WTC11 (cell line): ENCODE measurements around the gene SMPX. TPM values are rescaled to one million over a fixed set of nuclear protein-coding genes. Genes with fewer than 3 reads are reported as not detected.
A peak's percentile ranks its signal among the peaks of the same experiment; 100 is the strongest.

Experiments
- ATAC-seq: fragments of 200-7000 bp; cut with Tn5 transposase; 2 replicates; pipeline ENCODE4 v1.10.0; 2021; ENCODE audit warnings: mild to moderate bottlenecking, moderate library complexity
- Bru-seq: library from RNA; stranded (reverse); fragments of 400-500 nt; gene quantifications from one replicate; lab custom pipeline; 2021; lab: Mats Ljungman, UMichigan
- CTCF ChIA-PET: fragments of 300-600 bp; sonication (Branson Sonifier 250); formaldehyde crosslinking; loops from one replicate; lab custom pipeline; 2021; ENCODE audit warnings: antibody characterized with exemption; lab: Charles Lee
- POLR2A ChIA-PET: fragments of 350-600 bp; sonication (Branson Sonifier 250); formaldehyde crosslinking; loops from one replicate; lab custom pipeline; 2021; ENCODE audit warnings: antibody characterized with exemption; lab: Charles Lee
- DNase-seq: peaks from one replicate; pipeline ENCODE4 v3.0.0; 2021; ENCODE audit warnings: low spot score
- H3K27ac Mint-ChIP-seq: 2 replicates; pipeline ENCODE4 v1.8.0; 2021; ENCODE audit warnings: mixed read lengths
- H3K27me3 Mint-ChIP-seq: 2 replicates; pipeline ENCODE4 v1.8.0; 2021; ENCODE audit warnings: low read depth, mild to moderate bottlenecking, moderate library complexity, mixed read lengths
- H3K36me3 Mint-ChIP-seq: 2 replicates; pipeline ENCODE4 v1.8.0; 2021; ENCODE audit warnings: mixed read lengths
- H3K4me1 Mint-ChIP-seq: 2 replicates; pipeline ENCODE4 v1.8.0; 2022; ENCODE audit warnings: mixed read lengths
- H3K4me3 Mint-ChIP-seq: 2 replicates; pipeline ENCODE4 v1.8.0; 2021; ENCODE audit warnings: mild to moderate bottlenecking, moderate library complexity, mixed read lengths
- H3K9me3 Mint-ChIP-seq: 2 replicates; pipeline ENCODE4 v1.8.0; 2021; ENCODE audit warnings: mixed read lengths
- AR ChIP-seq: fragments of 250-450 bp; sonication (Bioruptor Pico); IDR thresholded peaks from 2 replicates; pipeline ENCODE4 v1.9.0; 2021; ENCODE audit warnings: mild to moderate bottlenecking
- ARID4B ChIP-seq: sonication (generic); formaldehyde crosslinking; IDR thresholded peaks from 2 replicates; pipeline ENCODE4 v1.8.0; 2023; ENCODE audit warnings: missing genetic modification reagents, mild to moderate bottlenecking, borderline replicate concordance
- ATF3 ChIP-seq: sonication (generic); formaldehyde crosslinking; conservative IDR thresholded peaks from 2 replicates; pipeline ENCODE4 v1.8.1; 2022; ENCODE audit warnings: mild to moderate bottlenecking, missing genetic modification reagents
- CREM ChIP-seq: sonication (generic); formaldehyde crosslinking; IDR thresholded peaks from 2 replicates; pipeline ENCODE4 v1.8.1; 2022; ENCODE audit warnings: mild to moderate bottlenecking, missing genetic modification reagents, moderate library complexity
- FOXP1 ChIP-seq: sonication (generic); formaldehyde crosslinking; IDR thresholded peaks from 2 replicates; pipeline ENCODE4 v1.8.0; 2022; ENCODE audit warnings: missing genetic modification reagents, mild to moderate bottlenecking, moderate library complexity, borderline replicate concordance
- GABPB1 ChIP-seq: sonication (generic); formaldehyde crosslinking; IDR thresholded peaks from 2 replicates; pipeline ENCODE4 v1.8.1; 2023; ENCODE audit warnings: mild to moderate bottlenecking, missing genetic modification reagents
- HMGA2 ChIP-seq: fragments of 250-450 bp; sonication (Bioruptor Pico); IDR thresholded peaks from 2 replicates; pipeline ENCODE4 v1.4.0; 2021; ENCODE audit warnings: mild to moderate bottlenecking, moderate library complexity
- HMGXB4 ChIP-seq: sonication (generic); formaldehyde crosslinking; IDR thresholded peaks from 2 replicates; pipeline ENCODE4 v1.8.1; 2023; ENCODE audit warnings: mild to moderate bottlenecking, moderate library complexity, missing genetic modification reagents
- JAZF1 ChIP-seq: fragments of 250-450 bp; sonication (Bioruptor Pico); IDR thresholded peaks from 2 replicates; pipeline ENCODE4 v1.9.0; 2021; ENCODE audit warnings: moderate library complexity, mild to moderate bottlenecking, inconsistent platforms
- KAT7 ChIP-seq: sonication (generic); formaldehyde crosslinking; IDR thresholded peaks from 2 replicates; pipeline ENCODE4 v1.8.1; 2023; ENCODE audit warnings: missing genetic modification reagents, mild to moderate bottlenecking, borderline replicate concordance
- NFATC4 ChIP-seq: fragments of 250-450 bp; sonication (Bioruptor Pico); IDR thresholded peaks from 2 replicates; pipeline ENCODE4 v1.9.0; 2021; ENCODE audit warnings: mild to moderate bottlenecking
- NFYB ChIP-seq: sonication (generic); formaldehyde crosslinking; conservative IDR thresholded peaks from 2 replicates; pipeline ENCODE4 v1.8.0; 2022; ENCODE audit warnings: low read depth, missing genetic modification reagents
- RELA ChIP-seq: sonication (generic); formaldehyde crosslinking; IDR thresholded peaks from 2 replicates; pipeline ENCODE4 v1.8.1; 2022; ENCODE audit warnings: missing genetic modification reagents, mild to moderate bottlenecking, borderline replicate concordance
- SMAD3 ChIP-seq: sonication (generic); formaldehyde crosslinking; IDR thresholded peaks from 2 replicates; pipeline ENCODE4 v1.8.0; 2022; ENCODE audit warnings: missing genetic modification reagents, mild to moderate bottlenecking, borderline replicate concordance
- SOX15 ChIP-seq: fragments of 250-450 bp; sonication (Bioruptor Pico); IDR thresholded peaks from 2 replicates; pipeline ENCODE4 v1.9.0; 2021; ENCODE audit warnings: mild to moderate bottlenecking
- TCF7 ChIP-seq: sonication (generic); formaldehyde crosslinking; IDR thresholded peaks from 2 replicates; pipeline ENCODE4 v1.8.0; 2022; ENCODE audit warnings: mild to moderate bottlenecking, low read depth, missing genetic modification reagents, moderate library complexity
- TEAD4 ChIP-seq: sonication (generic); formaldehyde crosslinking; IDR thresholded peaks from 2 replicates; pipeline ENCODE4 v1.8.0; 2022; ENCODE audit warnings: mild to moderate bottlenecking, missing genetic modification reagents
- USF1 ChIP-seq: sonication (generic); formaldehyde crosslinking; IDR thresholded peaks from 2 replicates; pipeline ENCODE4 v1.8.0; 2022; ENCODE audit warnings: mild to moderate bottlenecking, missing genetic modification reagents
- ZNF138 ChIP-seq: sonication (generic); formaldehyde crosslinking; conservative IDR thresholded peaks from 2 replicates; pipeline ENCODE4 v1.8.1; 2022; ENCODE audit warnings: mild to moderate bottlenecking, moderate library complexity, missing genetic modification reagents
- ZNF219 ChIP-seq: sonication (generic); formaldehyde crosslinking; IDR thresholded peaks from 2 replicates; pipeline ENCODE4 v1.8.0; 2023; ENCODE audit warnings: missing genetic modification reagents, mild to moderate bottlenecking, borderline replicate concordance
- ZNF232 ChIP-seq: sonication (generic); formaldehyde crosslinking; IDR thresholded peaks from 2 replicates; pipeline ENCODE4 v1.8.0; 2022; ENCODE audit warnings: mild to moderate bottlenecking, missing genetic modification reagents
- ZNF317 ChIP-seq: sonication (generic); formaldehyde crosslinking; IDR thresholded peaks from 2 replicates; pipeline ENCODE4 v1.8.1; 2023; ENCODE audit warnings: low read depth, mild to moderate bottlenecking, moderate library complexity, missing genetic modification reagents, borderline replicate concordance
- ZSCAN18 ChIP-seq: fragments of 250-450 bp; sonication (Bioruptor Pico); IDR thresholded peaks from 2 replicates; pipeline ENCODE4 v2.1.2; 2022; ENCODE audit warnings: mild to moderate bottlenecking, moderate library complexity
- long read RNA-seq, 3 experiments: library from RNA in 1 of 3; library from capped mRNA in 1 of 3; library from polyadenylated mRNA in 1 of 3; unstranded in 2 of 3; stranded (forward) in 1 of 3; transcript quantifications; one replicate each; pipeline ENCODE4 v2.0.0, GENCODE V29; 2021
- total RNA-seq: library from RNA; stranded (reverse); gene quantifications from 3 replicates; pipeline ENCODE4 v1.2.3, GENCODE V29; 2021

Gene SMPX
- total RNA-seq (not detected in 3 replicates), Bru-seq, nascent RNA (percentile 4 among the genes with signal in this experiment)
- long read RNA-seq, experiment 1 = 0 reads
- long read RNA-seq, experiment 2 = 0 reads
- long read RNA-seq, experiment 3 = 0 reads

- Mint-ChIP-seq H3K4me1 (peaks cover 14% of the 10 kb centered on the region; the same call in 1 of the 2 replicates), H3K9me3 (no peaks in the 10 kb centered on the region), H3K27me3 (no peaks in the 10 kb centered on the region), H3K36me3 (no peaks in the 10 kb centered on the region), H3K4me3 (no peak within 1 kb of the TSS), H3K27ac (no peak within 1 kb of the TSS)
- DNase-seq (no peak), ATAC-seq (no peak; the same call in 1 of the 2 replicates)
- ChIA-PET CTCF (interaction anchor here (0.9 to 1.0 kb wide), 2 partner anchors 13 to 1228 kb away, joined by 3 to 4 read pairs; no protein-coding TSS in a partner anchor), POLR2A (no interaction called here)
- no peak for TF ChIP-seq TCF7 (CRISPR knock-in tag)
- no peak for TF ChIP-seq ZNF138 (CRISPR knock-in tag)
- TF ChIP-seq ZNF232 (CRISPR knock-in tag) = no peak
- no peak for TF ChIP-seq ZSCAN18 (CRISPR knock-in tag)
- TF ChIP-seq ZNF317 = no peak
- no peak for TF ChIP-seq CREM (CRISPR knock-in tag)
- TF ChIP-seq HMGA2 (CRISPR knock-in tag) = no peak
- no peak for TF ChIP-seq AR (CRISPR knock-in tag)
- no peak for TF ChIP-seq ATF3 (CRISPR knock-in tag)
- TF ChIP-seq HMGXB4 = no peak
- TF ChIP-seq KAT7 (CRISPR knock-in tag) = no peak
- no peak for TF ChIP-seq TEAD4
- TF ChIP-seq SOX15 (CRISPR knock-in tag) = no peak
- no peak for TF ChIP-seq ARID4B (CRISPR knock-in tag)
Measured at GRCh38 chrX:21757960-21758359, at the start of gene SMPX. Gene SMPX (minus strand): TSS chrX:21758116. CDS start chrX:21754290, 3,826 bp downstream.

GRCh38 chrX:21806691-21807090 is 48.8 kb upstream of the SMPX start:
- CTCF ChIA-PET = no interaction called here
- TF ChIP-seq NFATC4 (no peak), ZNF219 (CRISPR knock-in tag) (no peak), SMAD3 (CRISPR knock-in tag) (no peak), JAZF1 (CRISPR knock-in tag) (no peak), USF1 (CRISPR knock-in tag) (no peak), ZSCAN18 (CRISPR knock-in tag) (no peak), RELA (CRISPR knock-in tag) (no peak), FOXP1 (no peak), GABPB1 (CRISPR knock-in tag) (no peak), NFYB (CRISPR knock-in tag) (no peak)

More at GRCh38 chrX:21806691-21807090, 48.8 kb upstream of the SMPX start:
- Mint-ChIP-seq H3K36me3 (peaks cover 12% of the 10 kb centered on the region), H3K4me1 (no peaks in the 10 kb centered on the region; the same call in 1 of the 2 replicates), H3K4me3 (no peak overlapping the region), H3K9me3 (peaks cover 20% of the 10 kb centered on the region), H3K27ac (no peak overlapping the region), H3K27me3 (no peaks in the 10 kb centered on the region; the same call in 1 of the 2 replicates)
- POLR2A ChIA-PET = no interaction called here
- ATAC-seq = no peak
- no peak for DNase-seq
